T-cell (primary cell): ENCODE data around the gene SREBF2. TPM values are rescaled to one million over a fixed set of nuclear protein-coding genes. Genes with fewer than 3 reads are reported as not detected.
A peak's percentile ranks its signal among the peaks of the same experiment; 100 is the strongest.

Experiments used
- ATAC-seq, 4 experiments: fragments of 200-7000 bp in 3 of 4; fragments of 150-1000 bp in 1 of 4; cut with Tn5 transposase; replicated peaks in 1 of 4; 1 replicate in 3 of 4; 2 replicates in 1 of 4; pipeline ENCODE4 v1.10.0; 2021; ENCODE audit warnings: moderate library complexity in 3 of 4, mild to moderate bottlenecking in 2 of 4, moderate number of reproducible peaks in 1 of 4
- CTCF ChIA-PET, 2 donors: fragments of 300-600 bp; sonication (Branson Sonifier 250); formaldehyde crosslinking; loops; one replicate each; lab custom pipeline; 2022; ENCODE audit warnings: antibody characterized with exemption in 2 of 2; lab: Charles Lee
- POLR2A ChIA-PET, 2 donors: fragments of 300-600 bp; sonication (Branson Sonifier 250); formaldehyde crosslinking; loops; one replicate each; lab custom pipeline; 2022; ENCODE audit warnings: antibody characterized with exemption in 2 of 2; lab: Charles Lee
- DNase-seq, 35 experiments: peaks; one replicate each; pipeline versions ENCODE4 v3.0.0 to v3.0.0-alpha.2; 2013 to 2023
- H3K27ac ChIP-seq: one replicate; pipeline ENCODE4 v1.5.1; 2013; ENCODE audit warnings: low read length
- H3K27me3 ChIP-seq, 2 experiments: replicated peaks in 1 of 2; 1 replicate in 1 of 2; 2 replicates in 1 of 2; pipeline versions ENCODE4 v1.6.1 to v1.7.0; 2013; ENCODE audit warnings: low read length in 1 of 2, mixed read lengths in 1 of 2; ENCODE audit not compliant: control insufficient read depth in 2 of 2, insufficient read depth in 2 of 2; ENCODE audit errors: extremely low read depth in 1 of 2
- H3K36me3 ChIP-seq, 2 donors: 1 replicate in 1 of 2; 2 replicates in 1 of 2; pipeline versions ENCODE4 v1.6.1 to v1.7.0; 2013; ENCODE audit warnings: low read length in 1 of 2; ENCODE audit not compliant: control insufficient read depth in 2 of 2, insufficient read depth in 1 of 2; ENCODE audit errors: extremely low read depth in 1 of 2
- H3K4me1 ChIP-seq, 2 experiments: 1 replicate in 1 of 2; 2 replicates in 1 of 2; pipeline versions ENCODE4 v1.6.1 to v1.7.0; 2013; ENCODE audit warnings: low read length in 2 of 2, mixed read lengths in 1 of 2; ENCODE audit not compliant: insufficient read depth in 2 of 2, control insufficient read depth in 1 of 2; ENCODE audit errors: extremely low read depth in 1 of 2
- H3K4me3 ChIP-seq, 2 donors: 1 replicate in 1 of 2; 2 replicates in 1 of 2; pipeline versions ENCODE4 v1.5.1 to v1.7.0; 2013; ENCODE audit warnings: mild to moderate bottlenecking in 2 of 2, low read length in 1 of 2, moderate library complexity in 1 of 2; ENCODE audit not compliant: control insufficient read depth in 1 of 2; ENCODE audit errors: extremely low read depth in 1 of 2
- H3K9me3 ChIP-seq: 2 replicates; pipeline ENCODE4 v1.7.0; 2013
- H3K27ac Mint-ChIP-seq, 2 donors: one replicate each; pipeline ENCODE4 v1.8.0; 2020 to 2021; ENCODE audit warnings: mild to moderate bottlenecking in 2 of 2, mixed read lengths in 2 of 2
- H3K27me3 Mint-ChIP-seq, 2 donors: one replicate each; pipeline ENCODE4 v1.8.0; 2021 to 2022; ENCODE audit warnings: mixed read lengths in 2 of 2
- H3K36me3 Mint-ChIP-seq: one replicate; pipeline ENCODE4 v1.8.0; 2021; ENCODE audit warnings: mixed read lengths
- H3K4me1 Mint-ChIP-seq, 3 donors: one replicate each; pipeline ENCODE4 v1.8.0; 2020 to 2022; ENCODE audit warnings: mixed read lengths in 3 of 3, mild to moderate bottlenecking in 1 of 3
- H3K4me3 Mint-ChIP-seq, 3 donors: one replicate each; pipeline ENCODE4 v1.8.0; 2020 to 2022; ENCODE audit warnings: mild to moderate bottlenecking in 3 of 3, mixed read lengths in 3 of 3, moderate library complexity in 3 of 3
- H3K9me3 Mint-ChIP-seq, 3 donors: one replicate each; pipeline ENCODE4 v1.8.0; 2020 to 2022; ENCODE audit warnings: mixed read lengths in 3 of 3
- WGBS: methylation state at CpG from one replicate; pipeline ENCODE4 v1.1.5; 2013; ENCODE audit warnings: missing lambda C conversion rate; ENCODE audit not compliant: insufficient coverage; 5-methylcytosine and 5-hydroxymethylcytosine counted together
- total RNA-seq, 35 experiments: library from RNA in 6 of 35; stranded (reverse) in 6 of 35; fragments of 120-200 nt in 1 of 35; gene quantifications; one replicate each; pipeline versions ENCODE4 v1.2.1 to v1.2.4 and lab custom pipeline; 2013 to 2026

The SREBF2 gene
- total RNA-seq, 5 donors from 2014 or later (not counting 1 experiment from before 2014, with no cell fraction given), result 71.9 to 128 (median 112) TPM

- no peaks in the 10 kb centered on the region for H3K9me3 Mint-ChIP-seq
- H3K4me1 ChIP-seq, result peaks cover 0 to 1% of the 10 kb centered on the region in 2 experiments
- H3K4me3 ChIP-seq, result no peak overlapping the region
- no peaks in the 10 kb centered on the region for H3K4me1 Mint-ChIP-seq
- H3K36me3 ChIP-seq, result peaks cover 36 to 62% of the 10 kb centered on the region in 2 donors
- H3K9me3 ChIP-seq, result no peaks in the 10 kb centered on the region
- POLR2A ChIA-PET, result no interaction called here
- no peak overlapping the region for H3K27ac Mint-ChIP-seq
- no peak overlapping the region for H3K27ac ChIP-seq
- H3K4me3 Mint-ChIP-seq, result no peak overlapping the region
- H3K27me3 Mint-ChIP-seq, result no peaks in the 10 kb centered on the region
- DNase-seq (no peak), ATAC-seq (no peak)
- H3K27me3 ChIP-seq, result no peaks in the 10 kb centered on the region
- no CpG with 5 or more reads among the region's 4 CpGs for WGBS
- CTCF ChIA-PET, result no interaction called here
- H3K36me3 Mint-ChIP-seq, result peaks cover 54% of the 10 kb centered on the region
These were observed 55.8 kb downstream of the SREBF2 start for GRCh38 chr22:41888627-41889200.

DNA sequence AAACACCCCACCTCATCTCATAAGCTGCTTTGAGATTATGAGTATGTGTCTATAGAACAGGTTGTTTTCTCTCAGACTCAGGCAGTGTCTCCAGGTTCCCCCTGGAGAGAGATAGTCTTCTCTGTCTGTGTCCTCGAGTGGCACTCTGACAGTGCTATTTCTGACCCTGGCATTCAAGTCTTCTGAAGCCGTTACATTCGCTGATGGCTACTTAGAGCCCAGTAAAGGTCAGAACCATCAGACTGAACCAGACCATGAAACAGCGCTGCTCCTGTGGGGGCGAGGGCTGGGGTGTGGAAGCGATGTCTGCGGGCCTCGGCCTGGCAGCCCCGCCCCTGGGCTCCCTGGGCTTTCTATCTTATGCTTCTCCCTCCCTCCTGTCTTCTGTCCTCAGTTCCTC, 58.5 kb downstream of the SREBF2 start:
- DNase-seq (no peak), ATAC-seq (no peak)
- WGBS, result 100% methylated on average over 3 of the region's 9 CpGs
- Mint-ChIP-seq H3K4me1 (no peaks in the 10 kb centered on the region), H3K4me3 (no peak overlapping the region), H3K27me3 (no peaks in the 10 kb centered on the region), H3K27ac (no peak overlapping the region), H3K36me3 (peaks cover 39% of the 10 kb centered on the region), H3K9me3 (no peaks in the 10 kb centered on the region)
- Histone ChIP-seq H3K9me3 (no peaks in the 10 kb centered on the region), H3K4me3 (no peak overlapping the region), H3K27me3 (no peaks in the 10 kb centered on the region), H3K4me1 (no peaks in the 10 kb centered on the region), H3K27ac (no peak overlapping the region), H3K36me3 (peaks cover 30 to 56% of the 10 kb centered on the region in 2 donors)
- POLR2A ChIA-PET, result interaction anchor here in 1 of 2 donors (0.6 to 0.7 kb wide), 2 partner anchors 21 to 23 kb away, joined by 3 to 9 read pairs; no protein-coding TSS in a partner anchor
- CTCF ChIA-PET, result no interaction called here

DNA sequence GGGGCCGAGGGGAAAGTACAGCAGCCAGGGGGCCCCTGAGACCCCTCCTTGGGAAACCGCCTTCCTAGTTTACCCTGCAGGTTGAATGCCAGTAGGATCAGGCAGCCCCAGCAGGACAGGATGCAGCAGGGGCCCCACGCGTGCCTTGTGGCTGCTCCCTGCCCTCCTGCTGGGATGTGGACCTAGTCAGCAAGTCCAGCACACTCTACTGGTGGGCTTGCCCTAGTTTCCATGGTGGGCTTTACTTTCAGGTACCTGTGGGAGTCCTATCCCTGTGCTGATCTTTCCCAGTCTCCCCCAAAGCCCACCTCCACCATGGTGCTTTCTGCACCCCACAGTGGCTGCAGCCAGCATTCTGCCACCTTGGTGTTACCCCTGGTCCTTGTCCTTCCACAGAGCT, 59.8 kb downstream of the SREBF2 start:
- WGBS, result 92% methylated on average over 3 of the region's 4 CpGs

DNA sequence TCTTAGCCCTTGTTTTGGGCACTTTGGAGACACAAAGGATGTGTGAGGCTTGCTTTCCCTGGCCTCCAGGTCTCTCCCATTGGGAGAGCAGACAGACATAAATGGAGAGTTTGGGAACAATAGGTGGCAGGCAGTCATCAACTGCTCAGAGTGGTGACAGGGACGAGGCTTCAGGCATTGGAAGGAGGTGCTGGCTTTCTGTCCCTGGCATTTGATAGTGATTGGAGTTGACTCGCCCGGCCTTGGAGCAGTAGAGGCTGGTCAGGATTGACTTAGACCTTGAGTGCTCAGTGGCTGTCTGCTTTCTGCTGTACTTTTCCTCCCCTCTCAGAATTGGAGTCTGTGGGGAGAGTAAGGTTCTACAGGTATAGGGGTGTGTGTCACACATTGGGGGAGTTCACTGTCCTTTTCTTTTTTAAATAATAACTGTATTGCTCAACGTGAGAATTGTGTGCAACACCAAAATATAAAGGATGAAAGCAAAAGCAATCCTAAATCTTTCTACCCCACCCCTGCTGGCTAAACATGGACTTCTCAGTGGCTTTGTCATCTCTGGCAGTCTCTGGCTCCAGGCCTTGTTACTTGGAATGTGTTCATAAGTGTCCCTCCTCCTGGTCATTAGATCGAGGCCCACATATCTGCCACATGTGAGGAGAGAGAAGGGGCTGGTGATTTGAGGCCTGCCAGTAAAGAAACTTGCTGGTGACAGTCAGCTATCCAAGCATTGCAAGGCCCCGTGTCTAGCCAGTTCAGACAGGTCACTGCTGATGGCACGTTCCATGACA, 60.9 kb downstream of the SREBF2 start:
- H3K36me3 Mint-ChIP-seq, result peaks cover 35% of the 10 kb centered on the region
- no peak for ATAC-seq
- peaks cover 0 to 3% of the 10 kb centered on the region in 2 experiments for H3K4me1 ChIP-seq
- H3K4me3 ChIP-seq, result no peak overlapping the region
- no peak for DNase-seq
- CTCF ChIA-PET, result interaction anchor here (0.6 kb wide), 2 partner anchors 305 to 1032 kb away, joined by 3 to 5 read pairs; no protein-coding TSS in a partner anchor
- POLR2A ChIA-PET, result interaction anchor here in 1 of 2 donors (0.6 kb wide), 1 partner anchor 558 kb away, joined by 3 read pairs; no protein-coding TSS in a partner anchor
- H3K27me3 Mint-ChIP-seq, result no peaks in the 10 kb centered on the region
- H3K36me3 ChIP-seq, result peaks cover 27 to 63% of the 10 kb centered on the region in 2 donors
- no peaks in the 10 kb centered on the region for H3K9me3 ChIP-seq
- no peaks in the 10 kb centered on the region for H3K27me3 ChIP-seq
- 86% methylated on average over 4 of the region's 7 CpGs for WGBS
- peaks cover 0 to 3% (median 1%) of the 10 kb centered on the region in 3 donors for H3K4me1 Mint-ChIP-seq
- H3K27ac ChIP-seq, result no peak overlapping the region
- H3K9me3 Mint-ChIP-seq, result no peaks in the 10 kb centered on the region
- peak overlapping the region in 1 of 2 donors; percentile 28 for H3K27ac Mint-ChIP-seq
- H3K4me3 Mint-ChIP-seq, result no peak overlapping the region

More for the DNA sequence above, 59.8 kb downstream of the SREBF2 start:
- Histone ChIP-seq H3K4me1 (peaks cover 0 to 3% of the 10 kb centered on the region in 2 experiments), H3K36me3 (peaks cover 22 to 59% of the 10 kb centered on the region in 2 donors), H3K27ac (no peak overlapping the region), H3K4me3 (no peak overlapping the region), H3K27me3 (no peaks in the 10 kb centered on the region), H3K9me3 (no peaks in the 10 kb centered on the region)
- Mint-ChIP-seq H3K27ac (no peak overlapping the region), H3K4me1 (peaks cover 0 to 3% (median 1%) of the 10 kb centered on the region in 3 donors), H3K4me3 (no peak overlapping the region), H3K9me3 (no peaks in the 10 kb centered on the region), H3K36me3 (peaks cover 37% of the 10 kb centered on the region), H3K27me3 (no peaks in the 10 kb centered on the region)
- ATAC-seq (no peak), DNase-seq (no peak)
- ChIA-PET POLR2A (no interaction called here), CTCF (no interaction called here)

DNA sequence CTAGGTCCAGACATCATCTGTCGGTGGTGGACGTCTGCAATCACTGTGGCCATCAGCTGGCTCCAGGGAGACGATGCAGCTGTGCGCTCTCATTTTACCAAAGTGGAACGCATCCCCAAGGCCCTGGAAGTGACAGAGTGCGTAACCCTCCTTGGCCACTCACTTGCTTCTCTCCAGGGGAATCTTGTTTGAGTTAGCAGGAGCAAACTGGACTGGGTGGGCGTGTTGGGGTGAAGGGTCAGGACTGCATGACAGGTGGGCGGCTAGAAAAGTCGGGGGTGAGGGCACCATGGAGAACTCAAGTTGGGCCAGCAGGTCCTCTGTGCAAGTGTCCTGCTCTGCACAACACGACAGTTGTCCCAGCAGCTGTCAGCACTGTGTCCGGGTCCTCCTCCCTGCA, 65.7 kb downstream of the SREBF2 start:
- Histone ChIP-seq H3K9me3 (no peaks in the 10 kb centered on the region), H3K27me3 (no peaks in the 10 kb centered on the region), H3K4me3 (no peak overlapping the region), H3K36me3 (peaks cover 38 to 67% of the 10 kb centered on the region in 2 donors), H3K27ac (no peak overlapping the region), H3K4me1 (peaks cover 0 to 3% of the 10 kb centered on the region in 2 experiments)
- Mint-ChIP-seq H3K4me3 (no peak overlapping the region), H3K9me3 (no peaks in the 10 kb centered on the region), H3K27me3 (no peaks in the 10 kb centered on the region), H3K36me3 (peaks cover 31% of the 10 kb centered on the region), H3K4me1 (peaks cover 0 to 3% (median 1%) of the 10 kb centered on the region in 3 donors), H3K27ac (no peak overlapping the region)
- WGBS, result 90% methylated on average over 9 of the region's 11 CpGs
- DNase-seq (no peak), ATAC-seq (no peak)
- CTCF ChIA-PET, result no interaction called here
- POLR2A ChIA-PET, result no interaction called here

DNA sequence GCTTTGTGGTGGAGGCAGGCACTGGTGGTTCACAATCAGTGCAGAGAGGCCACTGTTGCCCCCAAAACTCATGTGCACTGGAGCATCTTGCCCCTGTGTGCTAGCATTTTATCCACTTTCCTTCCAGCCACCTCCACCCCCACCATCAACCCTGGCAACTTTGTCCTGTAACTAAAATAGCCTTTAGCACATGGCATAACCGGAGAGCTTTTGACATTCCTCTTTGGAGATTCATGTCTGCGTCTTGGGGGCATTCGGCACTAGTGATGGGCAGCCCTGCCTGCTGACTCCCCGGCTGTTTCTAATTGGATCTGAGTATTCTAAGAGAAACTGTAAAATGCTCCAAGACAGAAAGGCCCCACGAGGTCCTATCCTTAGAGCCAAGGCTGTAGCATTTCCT, 66.2 kb downstream of the SREBF2 start:
- Histone ChIP-seq H3K27me3 (no peaks in the 10 kb centered on the region), H3K4me1 (peaks cover 0 to 3% of the 10 kb centered on the region in 2 experiments), H3K27ac (no peak overlapping the region), H3K36me3 (peaks cover 38 to 63% of the 10 kb centered on the region in 2 donors), H3K4me3 (no peak overlapping the region), H3K9me3 (no peaks in the 10 kb centered on the region)
- H3K27ac Mint-ChIP-seq, result no peak overlapping the region
- ATAC-seq, result no peak
- POLR2A ChIA-PET, result interaction anchor here in 1 of 2 donors (0.6 kb wide), 1 partner anchor 957 kb away, joined by 5 read pairs; no protein-coding TSS in a partner anchor
- no peaks in the 10 kb centered on the region for H3K27me3 Mint-ChIP-seq
- 100% methylated on average over 4 of the region's 5 CpGs for WGBS
- H3K9me3 Mint-ChIP-seq, result no peaks in the 10 kb centered on the region
- H3K4me1 Mint-ChIP-seq, result peaks cover 0 to 3% (median 1%) of the 10 kb centered on the region in 3 donors
- no peak for DNase-seq
- CTCF ChIA-PET, result no interaction called here
- H3K36me3 Mint-ChIP-seq, result peaks cover 33% of the 10 kb centered on the region
- H3K4me3 Mint-ChIP-seq, result no peak overlapping the region
